ENCODE data around the gene MYH14. TPM values are rescaled to one million over a fixed set of nuclear protein-coding genes. Genes with fewer than 3 reads are reported as not detected.

MYH14 gene
- polyA plus RNA-seq, 1 of the 3 experiments (the other 2 are of a cell fraction) = 0.02 TPM

DNA sequence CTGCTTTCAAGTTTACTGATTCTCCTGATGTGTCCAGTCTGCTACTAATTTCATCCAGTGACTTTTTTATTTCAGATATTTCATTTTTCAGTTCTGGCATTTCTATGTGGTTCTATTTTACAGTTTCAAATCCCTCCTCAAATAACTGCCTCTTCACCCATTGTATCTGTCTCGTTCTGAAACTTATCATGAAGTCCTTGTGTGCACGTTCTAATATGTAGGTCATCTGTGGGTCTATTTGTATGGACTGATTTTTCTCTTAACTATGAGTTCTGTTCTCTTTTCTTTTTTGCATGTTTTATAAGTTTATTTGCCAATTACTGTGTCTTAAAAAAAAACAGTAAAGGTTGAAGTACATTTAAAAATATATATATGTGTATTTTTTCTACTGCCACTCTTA is 82.4 kb downstream of the MYH14 start:
- Histone ChIP-seq H2AFZ (ENCODE audit: low read depth) (no peak overlapping the region), H3K27ac (ENCODE audit: low read depth in 2 of 2, low read length in 1 of 2) (no peak overlapping the region), H3K4me3 (ENCODE audit: low read depth in 2 of 2, low read length in 1 of 2) (no peak overlapping the region), H3K4me2 (no peak overlapping the region), H3K9me2 (no peaks in the 10 kb centered on the region), H3K79me2 (ENCODE audit: insufficient read depth) (no peaks in the 10 kb centered on the region), H4K20me1 (ENCODE audit: insufficient read depth) (no peaks in the 10 kb centered on the region), H3K9ac (no peak overlapping the region), H3K27me3 (ENCODE audit: insufficient read depth) (peaks cover 42% of the 10 kb centered on the region), H3K36me3 (replicated peaks in 1 of 2; ENCODE audit: control insufficient read depth in 1 of 2, insufficient read depth in 2 of 2, low read length in 1 of 2) (no peaks in the 10 kb centered on the region), H3K4me1 (ENCODE audit: control insufficient read depth in 1 of 2, insufficient read depth in 2 of 2, low read depth in 1 of 2, low read length in 1 of 2) (no peaks in the 10 kb centered on the region), H3F3A (replicated peaks; ENCODE audit: insufficient read depth) (no peaks in the 10 kb centered on the region), H3K9me3 (peaks cover 3% of the 10 kb centered on the region; the same call in 1 of the 2 replicates)
- no peak for DNase-seq
- 11% methylated on average over 2 of the region's 2 CpGs for WGBS (ENCODE audit: low lambda C conversion rate)
- ChIA-PET CTCF (no interaction called here), POLR2A (no interaction called here)
- no peak for TF ChIP-seq EZH2phosphoT487 (IDR thresholded peaks at IDR 0.05; ENCODE audit: borderline replicate concordance, low read depth)
- no peak for TF ChIP-seq MXI1 (IDR thresholded peaks at IDR 0.05; ENCODE audit: low read depth, low read length)
- TF ChIP-seq PBX3 (IDR thresholded peaks at IDR 0.05) = no peak
- no peak for TF ChIP-seq FOXM1 (IDR thresholded peaks at IDR 0.05; ENCODE audit: low read depth)

DNA sequence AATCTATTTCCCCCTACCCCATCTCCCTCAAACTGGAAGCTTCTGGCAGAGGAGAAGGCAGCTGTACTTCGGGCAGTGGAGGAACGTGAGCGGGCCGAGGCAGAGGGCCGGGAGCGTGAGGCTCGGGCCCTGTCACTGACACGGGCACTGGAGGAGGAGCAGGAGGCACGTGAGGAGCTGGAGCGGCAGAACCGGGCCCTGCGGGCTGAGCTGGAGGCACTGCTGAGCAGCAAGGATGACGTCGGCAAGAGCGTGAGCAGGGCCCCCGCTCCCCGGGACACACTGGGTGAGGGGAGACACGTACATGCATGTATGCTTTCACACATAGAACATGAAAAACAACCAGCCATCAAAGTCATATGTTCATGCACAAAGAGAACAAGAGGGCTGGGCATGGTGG is 83.0 kb downstream of the MYH14 start:
- 16% methylated on average over 15 of the region's 18 CpGs for WGBS (ENCODE audit: low lambda C conversion rate)
- no peaks in the 10 kb centered on the region for H3K79me2 ChIP-seq (ENCODE audit: insufficient read depth)
- TF ChIP-seq MAX (IDR thresholded peaks at IDR 0.05; ENCODE audit: low read depth) = no peak
- no peak for TF ChIP-seq RFX5 (IDR thresholded peaks at IDR 0.05; ENCODE audit: low read length)
- no peak for TF ChIP-seq RAD21 (IDR thresholded peaks at IDR 0.05; ENCODE audit: low read length)
- no peak for TF ChIP-seq GATA2 (CRISPR knock-in tag; IDR thresholded peaks at IDR 0.05)
- no peak for TF ChIP-seq EP300 (IDR thresholded peaks at IDR 0.05; ENCODE audit: borderline replicate concordance in 1 of 2, low read depth in 1 of 2, low read length in 1 of 2)
- no peak for TF ChIP-seq NRF1 (IDR thresholded peaks at IDR 0.05; ENCODE audit: low read depth, low read length)
- no peak for TF ChIP-seq MEF2A (IDR thresholded peaks at IDR 0.05; ENCODE audit: borderline replicate concordance, low read depth)
- TF ChIP-seq ELF1 (IDR thresholded peaks at IDR 0.05) = no peak
- TF ChIP-seq REST (IDR thresholded peaks at IDR 0.05; ENCODE audit: low read depth, low read length) = no peak
- TF ChIP-seq PBX3 (IDR thresholded peaks at IDR 0.05) = no peak
- no peak for TF ChIP-seq FOXM1 (IDR thresholded peaks at IDR 0.05; ENCODE audit: low read depth)
- TF ChIP-seq FOSL2 (IDR thresholded peaks at IDR 0.05; ENCODE audit: borderline replicate concordance, low read depth) = no peak
- TF ChIP-seq FOXJ3 (CRISPR knock-in tag; IDR thresholded peaks at IDR 0.05) = no peak
- TF ChIP-seq, protein P1, sequence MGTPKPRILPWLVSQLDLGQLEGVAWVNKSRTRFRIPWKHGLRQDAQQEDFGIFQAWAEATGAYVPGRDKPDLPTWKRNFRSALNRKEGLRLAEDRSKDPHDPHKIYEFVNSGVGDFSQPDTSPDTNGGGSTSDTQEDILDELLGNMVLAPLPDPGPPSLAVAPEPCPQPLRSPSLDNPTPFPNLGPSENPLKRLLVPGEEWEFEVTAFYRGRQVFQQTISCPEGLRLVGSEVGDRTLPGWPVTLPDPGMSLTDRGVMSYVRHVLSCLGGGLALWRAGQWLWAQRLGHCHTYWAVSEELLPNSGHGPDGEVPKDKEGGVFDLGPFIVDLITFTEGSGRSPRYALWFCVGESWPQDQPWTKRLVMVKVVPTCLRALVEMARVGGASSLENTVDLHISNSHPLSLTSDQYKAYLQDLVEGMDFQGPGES (IDR thresholded peaks at IDR 0.05; ENCODE audit: low read depth, low read length) = no peak
- no peak for TF ChIP-seq ZBTB33 (IDR thresholded peaks at IDR 0.05; ENCODE audit: borderline replicate concordance, low read depth)
- TF ChIP-seq RXRA (IDR thresholded peaks at IDR 0.05; ENCODE audit: borderline replicate concordance, low read depth) = no peak

More for the DNA sequence above, 83.0 kb downstream of the MYH14 start:
- Histone ChIP-seq H3F3A (replicated peaks; ENCODE audit: insufficient read depth) (no peaks in the 10 kb centered on the region), H3K36me3 (replicated peaks in 1 of 2; ENCODE audit: control insufficient read depth in 1 of 2, insufficient read depth in 2 of 2, low read length in 1 of 2) (no peaks in the 10 kb centered on the region), H3K4me3 (ENCODE audit: low read depth in 2 of 2, low read length in 1 of 2) (no peak overlapping the region), H2AFZ (ENCODE audit: low read depth) (no peak overlapping the region), H3K9me2 (no peaks in the 10 kb centered on the region), H3K27ac (ENCODE audit: low read depth in 2 of 2, low read length in 1 of 2) (no peak overlapping the region), H4K20me1 (ENCODE audit: insufficient read depth) (no peaks in the 10 kb centered on the region), H3K9me3 (peaks cover 3% of the 10 kb centered on the region; the same call in 1 of the 2 replicates), H3K4me1 (ENCODE audit: control insufficient read depth in 1 of 2, insufficient read depth in 2 of 2, low read depth in 1 of 2, low read length in 1 of 2) (no peaks in the 10 kb centered on the region), H3K9ac (no peak overlapping the region), H3K27me3 (ENCODE audit: insufficient read depth) (peaks cover 42% of the 10 kb centered on the region), H3K4me2 (no peak overlapping the region)
- ChIA-PET POLR2A (no interaction called here), CTCF (no interaction called here)
- no peak for DNase-seq

Data from SK-N-SH (cell line).